GM18508 (cell line): Measurements from ENCODE around the gene CAMTA1.
"Not testable (repeated sequence)": the region's sequence is repeated elsewhere in the genome, so short reads cannot be mapped to it uniquely, and the experiment has no call there.

Source experiments
- ATAC-seq: cut with Tn5 transposase; IDR thresholded peaks from one replicate; pipeline ENCODE4 v1.9.1; 2021; ENCODE audit warnings: moderate number of reproducible peaks; ENCODE audit not compliant: insufficient read depth, unreplicated experiment

Gene CAMTA1

DNA sequence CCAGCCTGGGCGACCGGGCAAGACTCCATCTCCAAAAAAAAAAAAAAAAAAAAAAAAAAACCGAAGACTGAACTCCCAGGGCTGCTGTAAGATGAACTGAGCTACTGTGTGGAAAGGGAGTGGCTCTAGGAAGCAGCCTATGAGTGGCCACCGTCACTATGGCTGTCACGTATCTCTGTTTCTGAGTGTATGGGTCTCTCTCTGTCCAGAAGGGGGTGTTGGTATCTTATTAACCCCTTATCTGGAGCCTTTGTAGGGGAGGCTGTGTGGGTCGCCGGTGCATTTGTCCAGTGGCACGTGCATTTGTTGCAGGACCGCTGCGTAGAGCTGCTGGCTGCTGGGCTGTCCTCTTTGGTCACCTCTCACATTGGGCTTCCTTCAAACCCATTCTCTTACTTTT lies 326.6 kb downstream of the CAMTA1 start:
- ATAC-seq: no peak

DNA sequence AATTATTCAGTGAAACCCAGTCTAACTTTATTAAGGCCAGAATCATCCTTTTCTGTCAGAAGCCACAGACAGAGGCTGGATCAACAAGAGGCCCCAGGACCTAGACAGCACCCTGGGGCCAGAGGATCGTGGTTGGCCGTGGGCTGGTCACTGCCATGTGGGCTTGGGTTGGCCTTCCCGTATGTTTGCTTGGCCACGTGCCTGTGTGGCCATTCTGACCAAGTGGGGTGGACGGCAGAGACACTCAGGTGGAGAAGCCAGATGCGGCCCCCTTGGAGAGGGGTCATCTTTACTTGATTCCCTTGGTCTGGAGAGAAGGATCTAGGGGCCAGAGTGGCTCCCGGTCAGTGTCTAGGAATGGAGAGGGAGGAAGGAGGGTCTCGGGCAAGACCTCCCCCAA lies 327.9 kb downstream of the CAMTA1 start:
- ATAC-seq: no peak

DNA sequence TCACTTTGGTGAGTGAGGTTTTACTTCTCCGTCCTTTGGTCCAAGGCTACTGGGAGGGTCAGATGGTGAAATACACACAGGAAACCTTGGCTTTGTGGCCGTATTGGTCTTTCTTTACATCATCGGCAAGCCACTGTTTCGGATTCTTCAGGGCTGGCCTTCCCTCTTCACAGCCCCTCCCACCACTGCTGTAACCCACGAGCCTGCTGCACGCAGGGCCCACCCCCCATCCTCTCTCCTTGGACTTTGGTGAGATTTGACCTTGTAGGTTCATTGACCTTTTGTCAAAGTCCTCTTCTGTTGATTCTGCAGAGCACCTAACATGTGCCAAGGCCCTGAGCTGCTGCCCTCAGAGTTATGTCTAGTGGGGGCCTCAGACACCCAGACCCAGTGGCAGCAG lies 328.6 kb downstream of the CAMTA1 start:
- ATAC-seq: no peak

DNA sequence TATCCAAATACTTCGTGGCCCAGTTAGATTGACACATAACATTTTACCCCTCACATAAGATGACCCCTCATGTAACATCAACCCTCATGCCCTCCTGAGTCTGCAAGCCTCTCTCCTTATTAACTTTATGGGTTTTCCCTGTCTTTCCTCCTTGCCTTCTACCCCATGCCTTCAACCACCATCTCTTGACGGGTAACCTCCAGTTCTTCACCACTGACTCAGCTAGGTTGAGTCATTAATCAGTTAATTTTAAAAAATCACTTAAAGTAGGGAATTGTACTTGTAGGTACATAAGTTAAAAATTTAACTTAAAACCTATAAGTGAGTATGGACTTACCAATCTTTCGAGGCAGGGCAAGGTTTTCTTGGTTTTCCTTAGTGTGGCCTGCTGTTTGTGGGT lies 330.7 kb downstream of the CAMTA1 start:
- ATAC-seq: no peak

DNA sequence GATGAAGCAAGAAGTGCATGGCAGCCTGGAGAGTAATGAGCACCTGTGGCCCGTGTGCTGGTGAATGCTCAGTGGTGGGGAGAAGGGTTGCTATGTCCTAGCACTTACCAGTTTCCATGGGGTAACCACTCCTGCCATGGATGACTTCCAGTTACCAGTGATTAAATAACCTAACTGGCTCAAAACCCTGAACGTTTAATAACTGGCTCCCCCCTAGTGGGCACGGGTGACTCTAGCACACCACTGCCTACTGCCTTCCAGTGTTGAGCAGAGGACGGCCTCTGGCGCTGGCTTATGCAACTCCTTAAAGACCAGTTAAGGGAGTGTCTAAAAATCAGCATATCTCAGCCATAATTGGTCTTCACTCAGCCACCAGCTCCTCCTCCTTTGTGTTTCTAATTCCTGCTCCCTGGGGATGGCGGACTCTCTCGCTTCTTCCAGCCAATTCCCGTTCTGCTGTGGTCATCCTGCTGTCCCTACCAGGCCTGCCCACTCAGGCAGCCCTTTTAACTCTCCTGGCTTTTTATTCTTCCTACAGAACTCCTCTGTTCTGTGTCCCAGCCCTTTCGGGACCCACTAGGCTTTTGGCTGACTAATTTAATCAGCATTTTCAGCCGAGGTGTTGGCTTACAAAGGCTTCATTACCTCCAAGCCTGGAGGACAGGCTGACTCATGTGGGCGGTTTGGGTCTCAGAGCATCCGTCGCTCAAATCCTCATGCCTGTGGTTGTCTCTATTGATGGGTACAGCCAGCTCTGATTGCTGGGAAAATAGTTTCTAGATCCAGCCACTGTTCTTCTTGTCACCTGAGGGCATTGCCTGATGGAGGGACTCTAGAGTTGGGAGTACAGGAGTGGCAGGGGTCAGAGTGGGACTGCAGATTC lies 332.4 kb downstream of the CAMTA1 start:
- no peak for ATAC-seq

DNA sequence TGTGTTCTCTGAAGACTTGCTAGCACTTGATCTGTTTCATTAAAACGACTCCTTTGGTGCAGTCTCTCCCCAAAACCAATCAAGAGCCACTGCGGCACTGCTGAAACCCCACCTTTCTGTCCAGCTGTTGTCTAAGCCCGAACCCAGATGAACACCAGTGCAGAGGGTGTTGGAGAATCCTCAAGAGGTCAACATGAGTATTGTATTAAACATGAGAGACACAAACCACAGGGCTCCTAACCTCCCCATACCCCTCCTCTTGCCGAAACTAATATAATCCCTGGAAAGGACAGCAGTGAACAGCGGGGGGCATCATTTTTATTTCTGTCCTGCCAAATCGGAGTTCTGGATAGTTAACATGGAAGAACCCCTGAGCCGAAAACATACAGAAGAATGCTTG lies 333.9 kb downstream of the CAMTA1 start:
- no peak for ATAC-seq

- ATAC-seq: no peak
Measured at GRCh38 chr1:7120863-7121621, 335.8 kb downstream of the CAMTA1 start.

DNA sequence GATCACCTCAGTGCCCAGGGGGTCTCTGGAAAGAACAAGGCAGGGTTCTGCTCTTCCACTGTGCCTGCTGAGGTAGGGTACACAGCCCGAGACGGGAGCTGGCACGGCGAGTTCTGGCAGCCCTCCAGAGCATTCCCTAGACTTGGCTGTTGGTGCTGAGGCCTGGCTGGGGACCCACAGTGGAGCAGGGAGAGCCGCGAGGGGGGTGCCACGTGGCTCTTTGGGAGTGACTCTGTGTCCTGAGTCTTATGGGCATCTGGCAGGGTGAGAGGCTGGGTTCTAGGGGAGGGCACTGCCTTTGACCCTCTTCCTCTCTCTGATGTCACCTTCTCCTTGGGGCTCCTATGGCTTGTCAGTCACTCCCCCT lies 336.4 kb downstream of the CAMTA1 start:
- ATAC-seq: no peak

DNA sequence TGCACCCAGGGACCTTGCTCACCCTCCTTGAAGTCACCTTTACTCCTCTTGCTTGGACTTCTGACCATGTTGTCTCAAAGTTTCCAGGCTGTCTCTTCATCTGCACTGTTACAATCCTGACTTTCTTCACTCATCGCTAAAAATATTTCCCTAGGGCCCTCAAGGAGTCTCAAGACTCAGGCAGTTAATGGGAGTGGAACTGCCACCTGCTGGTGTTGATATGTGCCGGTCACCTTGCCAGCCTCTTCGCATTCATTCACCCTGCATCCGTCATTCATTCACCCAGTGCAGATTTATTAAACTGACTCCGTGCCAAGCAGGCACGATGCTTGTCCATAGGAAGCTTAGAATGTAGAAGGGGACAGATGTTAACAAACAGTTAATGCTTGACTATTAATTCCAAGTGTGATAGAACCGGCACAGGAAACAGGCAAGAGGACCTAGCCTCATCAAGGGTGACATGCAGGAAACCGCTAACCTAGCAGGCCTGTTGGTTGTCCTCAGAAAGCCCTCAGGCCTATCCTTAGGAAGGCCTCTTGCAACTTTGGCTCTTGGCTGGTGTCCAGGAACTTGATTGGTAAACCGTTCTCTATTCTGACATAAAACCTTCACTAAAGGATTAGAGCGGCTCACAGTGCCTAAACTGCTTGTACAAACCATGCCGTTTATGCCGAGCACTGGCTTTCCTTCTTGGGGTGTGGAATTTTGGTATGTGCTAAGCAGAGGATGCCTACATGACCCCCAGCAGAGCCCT lies 342.2 kb downstream of the CAMTA1 start:
- no peak for ATAC-seq

DNA sequence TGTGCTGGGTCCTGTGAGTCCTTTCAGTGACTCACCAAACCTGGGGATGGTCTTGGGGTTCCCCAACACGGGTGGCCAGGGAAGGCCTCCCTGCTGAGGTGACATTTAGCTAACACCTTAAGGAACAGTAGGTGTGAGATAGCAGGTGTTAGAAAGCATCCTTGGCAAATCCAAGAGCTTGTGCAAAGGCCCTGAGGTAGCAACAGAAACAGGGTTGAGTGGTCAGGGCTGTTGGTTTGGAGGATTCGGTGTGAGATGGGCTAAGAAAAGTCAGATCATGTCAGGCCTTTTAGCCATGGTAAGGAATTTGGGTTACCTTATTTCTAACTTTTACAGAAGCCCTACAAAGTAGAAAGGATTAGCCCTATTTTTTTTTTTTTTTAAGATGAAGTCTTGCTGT lies 343.0 kb downstream of the CAMTA1 start:
- ATAC-seq: no peak

DNA sequence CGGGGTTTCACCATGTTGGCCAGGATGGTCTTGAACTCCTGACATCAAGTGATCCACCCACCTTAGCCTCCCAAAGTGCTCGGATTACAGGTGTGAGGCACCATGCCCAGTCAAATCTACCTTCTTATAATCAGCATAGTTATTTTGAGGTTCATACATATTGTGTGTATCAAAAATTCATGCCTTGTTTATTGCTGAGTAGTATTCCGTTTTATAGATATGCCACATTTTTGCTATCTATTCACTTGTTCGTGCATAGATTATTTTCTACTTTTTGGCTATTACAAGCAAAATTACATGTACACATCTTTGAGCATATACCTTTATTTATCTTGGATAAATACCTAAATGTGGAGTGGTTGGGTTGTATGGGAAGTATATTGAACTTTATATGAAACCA lies 344.9 kb downstream of the CAMTA1 start:
- ATAC-seq: no peak

DNA sequence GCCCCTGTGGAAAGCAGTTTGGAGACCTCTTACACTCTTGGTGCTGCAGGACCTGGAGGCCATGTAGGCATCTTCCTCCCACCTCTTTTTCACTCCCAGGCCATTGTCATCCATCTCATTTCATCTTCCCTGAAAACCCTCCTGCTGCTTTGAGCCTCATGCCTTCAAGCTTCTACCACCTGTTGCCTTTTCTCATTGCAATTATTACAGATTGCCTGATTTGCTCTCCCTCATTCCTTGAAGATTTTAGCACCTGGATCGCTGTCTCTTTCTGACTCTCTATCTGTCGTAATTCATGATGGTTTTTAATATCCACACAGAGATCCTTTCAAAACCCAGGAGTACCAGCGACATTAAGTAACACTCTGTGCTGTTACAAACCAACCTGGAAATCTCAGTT lies 350.2 kb downstream of the CAMTA1 start:
- ATAC-seq: no peak

GRCh38 chr1:7136166-7136953 lies 351.1 kb downstream of the CAMTA1 start:
- no peak for ATAC-seq

DNA sequence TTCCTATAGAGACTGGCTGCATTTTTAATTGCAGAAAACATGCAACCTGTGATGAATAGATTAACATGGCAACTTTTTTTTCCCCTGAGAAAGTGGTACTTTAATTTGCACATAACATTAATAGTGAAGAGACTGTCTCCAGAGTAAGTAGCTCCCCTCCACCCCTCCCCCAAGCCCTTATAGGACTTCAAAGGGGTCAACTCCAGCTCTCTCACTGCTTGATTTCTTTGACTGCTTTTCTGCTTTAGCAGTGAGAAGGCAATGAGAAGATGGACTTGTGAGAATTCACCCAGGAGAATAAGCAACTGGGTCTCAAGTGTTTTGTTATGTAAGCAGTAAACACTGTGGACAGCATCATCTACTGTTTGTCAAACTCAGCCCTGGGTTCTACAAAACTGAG lies 355.0 kb downstream of the CAMTA1 start:
- ATAC-seq: no peak

DNA sequence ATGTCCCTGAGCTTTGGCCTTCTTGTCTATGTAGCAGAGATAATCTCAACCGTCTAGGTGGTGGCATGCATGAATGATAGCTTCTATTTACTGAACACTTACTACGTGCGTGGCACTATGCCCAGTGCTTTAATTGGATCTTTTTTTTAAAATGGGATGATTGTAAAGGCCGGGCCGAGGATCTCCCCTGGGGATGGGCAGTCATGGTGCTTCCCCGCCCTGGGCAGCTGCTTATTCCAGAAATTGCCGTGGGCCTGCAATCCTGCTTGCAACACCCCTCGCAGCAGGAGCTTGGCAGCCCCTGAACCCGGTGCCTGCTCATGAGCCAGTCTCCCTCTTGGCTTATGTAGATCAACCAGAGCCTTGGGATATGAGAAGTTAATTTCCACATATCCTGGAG lies 360.7 kb downstream of the CAMTA1 start:
- ATAC-seq: no peak

DNA sequence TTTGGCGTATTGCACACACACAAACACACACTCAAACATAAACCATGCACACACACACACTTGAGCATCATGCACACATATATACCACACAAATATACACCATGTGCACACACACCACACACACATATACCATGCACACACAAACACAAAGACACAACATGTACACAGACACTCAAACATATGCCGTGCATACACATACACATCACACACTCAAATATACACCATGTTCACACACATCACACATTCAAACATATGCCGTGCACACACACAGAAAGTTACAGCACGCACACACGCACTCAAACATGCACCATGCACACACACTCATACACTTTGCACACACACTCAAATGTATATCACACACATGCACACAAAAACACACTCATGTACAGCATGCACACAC lies 361.5 kb downstream of the CAMTA1 start:
- no peak for ATAC-seq

DNA sequence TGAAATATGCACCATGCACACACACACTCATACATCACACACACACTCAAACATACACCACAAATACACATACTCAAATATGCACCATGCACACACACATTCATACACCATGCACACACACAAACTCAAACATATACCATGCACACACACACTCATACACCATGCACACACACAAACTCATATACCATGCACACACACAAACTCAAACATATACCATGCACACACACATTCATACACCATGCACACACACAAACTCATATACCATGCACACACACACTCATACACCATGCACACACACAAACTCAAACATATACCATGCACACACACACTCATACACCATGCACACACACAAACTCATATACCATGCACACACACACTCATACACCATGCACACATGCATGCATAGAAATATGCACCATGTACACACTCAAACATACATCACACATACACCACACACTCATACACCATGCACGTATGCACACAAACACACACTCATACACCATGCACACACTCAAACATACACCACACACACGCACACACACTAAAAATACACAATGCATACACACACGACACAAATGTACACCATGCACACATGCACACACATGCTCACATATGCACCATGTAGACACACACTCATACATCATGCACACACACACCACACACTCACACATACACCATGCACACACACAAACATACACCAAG lies 362.5 kb downstream of the CAMTA1 start:
- not testable (repeated sequence) for ATAC-seq

DNA sequence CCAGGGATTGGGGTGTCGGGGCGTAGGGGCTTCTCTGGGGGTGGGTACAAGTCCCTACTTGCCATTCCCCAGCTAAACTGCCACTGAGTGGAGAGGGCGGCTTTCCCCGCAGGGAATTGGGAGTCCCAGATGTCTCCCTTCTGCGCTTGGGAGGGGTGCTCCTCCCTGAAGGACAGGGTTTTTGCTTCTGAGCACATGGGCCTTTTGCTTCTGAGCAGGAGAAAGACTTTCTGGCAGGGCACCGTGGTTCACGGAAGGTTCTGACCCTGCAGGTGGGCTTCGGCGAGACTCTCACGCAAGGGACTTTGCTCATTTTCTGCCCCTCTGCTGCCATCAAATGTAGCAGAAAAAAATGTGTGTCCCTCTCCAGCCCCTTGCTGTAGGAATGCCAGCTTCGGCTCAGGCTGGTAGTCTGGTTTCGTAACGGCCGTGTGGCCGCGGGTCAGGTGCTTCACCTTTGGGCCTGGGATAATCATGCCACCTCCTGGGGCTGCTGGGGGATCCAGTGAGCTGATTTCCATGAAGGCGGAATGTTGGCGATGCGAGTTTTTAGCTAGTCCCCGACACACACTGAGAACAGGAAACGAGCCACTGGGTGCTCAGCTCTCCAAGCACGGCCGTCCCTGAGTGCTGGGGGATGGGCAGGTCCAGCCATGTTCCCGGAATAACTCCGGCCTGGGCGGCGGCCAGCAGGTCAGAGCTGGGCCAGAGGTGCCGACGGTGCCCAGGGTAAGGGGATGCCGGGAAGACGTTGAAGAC lies 364.0 kb downstream of the CAMTA1 start:
- ATAC-seq: no peak

GRCh38 chr1:7150724-7151280 lies 365.5 kb downstream of the CAMTA1 start:
- no peak for ATAC-seq
